Chondrocyte (in vitro differentiated cells): ENCODE data around the gene LARP4B. TPM values are rescaled to one million over a fixed set of nuclear protein-coding genes. Genes with fewer than 3 reads are reported as not detected.

Source experiments
- DNase-seq: peaks from one replicate; pipeline ENCODE4 v3.0.0; 2021; ENCODE audit warnings: mixed read lengths, low spot score
- H3K27ac Mint-ChIP-seq: one replicate; pipeline ENCODE4 v1.8.0; 2021; ENCODE audit warnings: mild to moderate bottlenecking, moderate library complexity, mixed read lengths; ENCODE audit not compliant: unreplicated experiment
- H3K27me3 Mint-ChIP-seq: 2 replicates; pipeline ENCODE4 v1.8.0; 2021; ENCODE audit warnings: low read depth, mixed read lengths
- H3K36me3 Mint-ChIP-seq: 2 replicates; pipeline ENCODE4 v1.8.0; 2021; ENCODE audit warnings: low read depth, mixed read lengths
- H3K4me1 Mint-ChIP-seq: 2 replicates; pipeline ENCODE4 v1.8.0; 2021; ENCODE audit warnings: low read depth, mild to moderate bottlenecking, mixed read lengths
- H3K4me3 Mint-ChIP-seq: one replicate; pipeline ENCODE4 v1.8.0; 2021; ENCODE audit warnings: mild to moderate bottlenecking, moderate library complexity, mixed read lengths; ENCODE audit not compliant: unreplicated experiment
- H3K9me3 Mint-ChIP-seq: 2 replicates; pipeline ENCODE4 v1.8.0; 2021; ENCODE audit warnings: low read depth, mixed read lengths
- total RNA-seq: library from RNA; stranded (reverse); gene quantifications from 3 replicates; pipeline ENCODE4 v1.2.1, GENCODE V29; 2021
- TF ChIP-seq, protein P1 (sequence below): fragments of 200-600 bp; sonication (generic); IDR thresholded peaks from 2 replicates; pipeline ENCODE4 v1.5.0; 2021; ENCODE audit warnings: antibody characterized with exemption, mild to moderate bottlenecking, moderate library complexity

The LARP4B gene
- total RNA-seq, 1 donor from 2014 or later, result 67.1 TPM

- Mint-ChIP-seq H3K9me3 (no peaks in the 10 kb centered on the region), H3K36me3 (peaks cover 2% of the 10 kb centered on the region), H3K4me1 (no peaks in the 10 kb centered on the region), H3K4me3 (no peak overlapping the region), H3K27ac (no peak overlapping the region), H3K27me3 (peaks cover 19% of the 10 kb centered on the region)
- no peak for DNase-seq
- TF ChIP-seq, protein P1, sequence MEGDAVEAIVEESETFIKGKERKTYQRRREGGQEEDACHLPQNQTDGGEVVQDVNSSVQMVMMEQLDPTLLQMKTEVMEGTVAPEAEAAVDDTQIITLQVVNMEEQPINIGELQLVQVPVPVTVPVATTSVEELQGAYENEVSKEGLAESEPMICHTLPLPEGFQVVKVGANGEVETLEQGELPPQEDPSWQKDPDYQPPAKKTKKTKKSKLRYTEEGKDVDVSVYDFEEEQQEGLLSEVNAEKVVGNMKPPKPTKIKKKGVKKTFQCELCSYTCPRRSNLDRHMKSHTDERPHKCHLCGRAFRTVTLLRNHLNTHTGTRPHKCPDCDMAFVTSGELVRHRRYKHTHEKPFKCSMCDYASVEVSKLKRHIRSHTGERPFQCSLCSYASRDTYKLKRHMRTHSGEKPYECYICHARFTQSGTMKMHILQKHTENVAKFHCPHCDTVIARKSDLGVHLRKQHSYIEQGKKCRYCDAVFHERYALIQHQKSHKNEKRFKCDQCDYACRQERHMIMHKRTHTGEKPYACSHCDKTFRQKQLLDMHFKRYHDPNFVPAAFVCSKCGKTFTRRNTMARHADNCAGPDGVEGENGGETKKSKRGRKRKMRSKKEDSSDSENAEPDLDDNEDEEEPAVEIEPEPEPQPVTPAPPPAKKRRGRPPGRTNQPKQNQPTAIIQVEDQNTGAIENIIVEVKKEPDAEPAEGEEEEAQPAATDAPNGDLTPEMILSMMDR, result no peak
These were observed 24.3 kb upstream of the LARP4B start for GRCh38 chr10:955820-956217.

DNA sequence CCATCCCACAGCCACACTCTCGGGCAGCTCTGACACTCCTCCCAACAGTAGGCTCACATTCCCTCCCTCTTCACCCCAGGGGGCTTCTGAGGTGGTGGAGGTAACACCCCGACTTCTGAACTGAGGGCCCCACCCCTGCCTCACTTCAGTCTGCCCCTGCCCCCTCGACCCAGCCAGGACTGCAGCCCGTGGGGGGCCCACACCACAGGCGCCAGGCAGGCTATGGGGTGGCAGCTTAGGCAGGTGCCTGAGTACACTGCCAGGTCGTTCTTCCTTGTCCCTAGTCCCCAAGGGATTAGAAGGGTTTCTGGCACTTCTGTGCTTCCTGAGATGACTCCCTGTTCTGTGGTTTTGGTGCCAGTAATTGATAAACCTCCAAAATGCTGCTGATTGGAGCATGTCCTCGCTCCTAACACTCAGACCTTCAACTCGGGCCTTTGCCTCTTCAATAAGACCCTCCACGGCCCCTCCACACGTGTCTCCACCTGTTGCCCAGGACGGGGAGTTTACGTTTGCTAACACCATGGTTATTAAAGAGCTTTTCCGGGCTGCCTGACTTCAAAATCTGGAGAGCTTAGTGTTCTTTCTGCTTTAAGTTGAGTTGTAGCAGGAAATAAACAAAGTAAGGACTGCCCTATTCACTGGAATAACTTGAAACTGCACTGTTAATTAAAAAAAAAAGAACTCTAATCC lies 23.8 kb upstream of the LARP4B start:
- no peaks in the 10 kb centered on the region for H3K4me1 Mint-ChIP-seq
- no peak for DNase-seq
- H3K9me3 Mint-ChIP-seq, result no peaks in the 10 kb centered on the region
- peaks cover 20% of the 10 kb centered on the region for H3K27me3 Mint-ChIP-seq
- peaks cover 2% of the 10 kb centered on the region for H3K36me3 Mint-ChIP-seq
- H3K27ac Mint-ChIP-seq, result no peak overlapping the region
- TF ChIP-seq, protein P1, result no peak
- H3K4me3 Mint-ChIP-seq, result no peak overlapping the region

DNA sequence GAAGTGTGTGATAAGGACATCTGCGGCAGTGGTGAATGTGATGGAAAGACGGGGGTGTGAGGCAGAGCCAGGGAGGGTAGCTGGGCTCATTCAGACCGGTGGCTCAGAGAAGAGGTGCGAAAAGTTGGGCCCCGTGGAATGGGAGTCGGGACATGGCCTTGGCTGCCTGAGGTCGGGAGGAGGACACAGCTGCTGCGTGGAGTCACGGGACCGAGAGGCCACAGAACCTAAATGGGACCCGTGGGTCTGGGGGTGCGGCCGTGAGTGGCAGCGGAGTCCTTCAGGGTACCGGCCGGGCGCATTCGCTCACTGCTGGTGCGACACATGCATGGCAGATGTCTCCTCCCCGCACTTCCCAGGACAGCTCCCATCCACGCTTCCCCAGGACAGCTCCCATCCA lies 22.9 kb upstream of the LARP4B start:
- H3K27me3 Mint-ChIP-seq, result peaks cover 16% of the 10 kb centered on the region
- no peaks in the 10 kb centered on the region for H3K36me3 Mint-ChIP-seq
- no peak overlapping the region for H3K27ac Mint-ChIP-seq
- H3K9me3 Mint-ChIP-seq, result no peaks in the 10 kb centered on the region
- no peaks in the 10 kb centered on the region for H3K4me1 Mint-ChIP-seq
- no peak overlapping the region for H3K4me3 Mint-ChIP-seq
- TF ChIP-seq, protein P1, result no peak
- no peak for DNase-seq

GRCh38 chr10:953836-954235 lies 22.3 kb upstream of the LARP4B start:
- DNase-seq, result no peak
- TF ChIP-seq, protein P1, result no peak
- Mint-ChIP-seq H3K4me1 (no peaks in the 10 kb centered on the region), H3K27me3 (peaks cover 16% of the 10 kb centered on the region), H3K36me3 (no peaks in the 10 kb centered on the region), H3K9me3 (no peaks in the 10 kb centered on the region), H3K4me3 (no peak overlapping the region), H3K27ac (no peak overlapping the region)

DNA sequence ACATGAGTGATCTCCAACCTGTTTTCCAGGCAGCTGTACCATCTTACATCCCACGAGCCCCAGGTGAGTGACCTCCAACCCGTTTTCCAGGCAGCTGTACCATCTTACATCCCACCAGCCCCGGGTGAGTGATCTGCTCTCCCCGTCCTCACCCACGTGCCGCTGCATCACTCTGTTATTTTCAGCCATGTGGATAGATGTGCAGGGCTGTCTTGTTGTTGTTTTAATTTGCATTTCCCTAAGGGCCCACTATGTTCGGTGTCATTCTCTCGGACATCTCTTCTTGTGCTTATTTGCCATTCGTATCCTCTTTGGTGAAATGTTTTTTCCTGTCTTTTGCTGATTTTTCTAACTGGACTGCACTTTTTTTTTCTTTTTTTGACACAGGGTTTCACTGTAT lies 17.9 kb upstream of the LARP4B start:
- Mint-ChIP-seq H3K4me1 (peaks cover 3% of the 10 kb centered on the region), H3K36me3 (no peaks in the 10 kb centered on the region), H3K27me3 (peaks cover 10% of the 10 kb centered on the region), H3K9me3 (no peaks in the 10 kb centered on the region), H3K27ac (no peak overlapping the region), H3K4me3 (no peak overlapping the region)
- TF ChIP-seq, protein P1, result no peak
- no peak for DNase-seq
